ENCODE results near the gene TTC34.

DNA sequence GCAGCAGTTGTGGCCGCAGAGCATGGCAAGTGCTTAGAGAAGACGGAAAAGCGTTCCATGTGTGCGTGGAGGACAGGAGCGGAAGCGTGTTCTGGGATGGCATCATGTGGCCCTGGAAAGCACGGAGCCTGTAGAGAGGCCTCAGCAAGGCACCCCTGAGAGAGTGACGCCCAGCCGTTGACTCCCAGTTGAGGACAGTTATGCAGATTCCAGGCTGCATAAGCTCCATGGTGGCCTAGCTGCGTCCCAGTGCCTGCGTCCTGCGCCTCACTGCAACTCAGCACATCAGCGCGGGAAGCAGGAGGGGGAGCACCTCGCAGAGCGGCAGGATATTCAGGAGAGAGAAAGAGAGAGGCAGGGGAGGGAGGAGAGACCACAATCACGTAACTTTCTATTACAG lies 49.0 kb upstream of the TTC34 start:
- TF ChIP-seq POLR2A (IDR thresholded peaks at IDR 0.05) (no peak), POLR2AphosphoS5 (IDR thresholded peaks at IDR 0.05) (no peak), EP300 (IDR thresholded peaks at IDR 0.05) (no peak)
- TF ChIP-seq, protein P1, sequence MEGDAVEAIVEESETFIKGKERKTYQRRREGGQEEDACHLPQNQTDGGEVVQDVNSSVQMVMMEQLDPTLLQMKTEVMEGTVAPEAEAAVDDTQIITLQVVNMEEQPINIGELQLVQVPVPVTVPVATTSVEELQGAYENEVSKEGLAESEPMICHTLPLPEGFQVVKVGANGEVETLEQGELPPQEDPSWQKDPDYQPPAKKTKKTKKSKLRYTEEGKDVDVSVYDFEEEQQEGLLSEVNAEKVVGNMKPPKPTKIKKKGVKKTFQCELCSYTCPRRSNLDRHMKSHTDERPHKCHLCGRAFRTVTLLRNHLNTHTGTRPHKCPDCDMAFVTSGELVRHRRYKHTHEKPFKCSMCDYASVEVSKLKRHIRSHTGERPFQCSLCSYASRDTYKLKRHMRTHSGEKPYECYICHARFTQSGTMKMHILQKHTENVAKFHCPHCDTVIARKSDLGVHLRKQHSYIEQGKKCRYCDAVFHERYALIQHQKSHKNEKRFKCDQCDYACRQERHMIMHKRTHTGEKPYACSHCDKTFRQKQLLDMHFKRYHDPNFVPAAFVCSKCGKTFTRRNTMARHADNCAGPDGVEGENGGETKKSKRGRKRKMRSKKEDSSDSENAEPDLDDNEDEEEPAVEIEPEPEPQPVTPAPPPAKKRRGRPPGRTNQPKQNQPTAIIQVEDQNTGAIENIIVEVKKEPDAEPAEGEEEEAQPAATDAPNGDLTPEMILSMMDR (IDR thresholded peaks at IDR 0.05), result no peak
